Measurements from ENCODE around the gene MSLN. TPM values are rescaled to one million over a fixed set of nuclear protein-coding genes. Genes with fewer than 3 reads are reported as not detected.
A peak's percentile ranks its signal among the peaks of the same experiment; 100 is the strongest.

MSLN gene
- total and polyA plus RNA-seq, 2 of the 8 experiments (the other 6 are each of a cell fraction or from before 2014, with no cell fraction given): 0.28 to 0.50 TPM

DNA sequence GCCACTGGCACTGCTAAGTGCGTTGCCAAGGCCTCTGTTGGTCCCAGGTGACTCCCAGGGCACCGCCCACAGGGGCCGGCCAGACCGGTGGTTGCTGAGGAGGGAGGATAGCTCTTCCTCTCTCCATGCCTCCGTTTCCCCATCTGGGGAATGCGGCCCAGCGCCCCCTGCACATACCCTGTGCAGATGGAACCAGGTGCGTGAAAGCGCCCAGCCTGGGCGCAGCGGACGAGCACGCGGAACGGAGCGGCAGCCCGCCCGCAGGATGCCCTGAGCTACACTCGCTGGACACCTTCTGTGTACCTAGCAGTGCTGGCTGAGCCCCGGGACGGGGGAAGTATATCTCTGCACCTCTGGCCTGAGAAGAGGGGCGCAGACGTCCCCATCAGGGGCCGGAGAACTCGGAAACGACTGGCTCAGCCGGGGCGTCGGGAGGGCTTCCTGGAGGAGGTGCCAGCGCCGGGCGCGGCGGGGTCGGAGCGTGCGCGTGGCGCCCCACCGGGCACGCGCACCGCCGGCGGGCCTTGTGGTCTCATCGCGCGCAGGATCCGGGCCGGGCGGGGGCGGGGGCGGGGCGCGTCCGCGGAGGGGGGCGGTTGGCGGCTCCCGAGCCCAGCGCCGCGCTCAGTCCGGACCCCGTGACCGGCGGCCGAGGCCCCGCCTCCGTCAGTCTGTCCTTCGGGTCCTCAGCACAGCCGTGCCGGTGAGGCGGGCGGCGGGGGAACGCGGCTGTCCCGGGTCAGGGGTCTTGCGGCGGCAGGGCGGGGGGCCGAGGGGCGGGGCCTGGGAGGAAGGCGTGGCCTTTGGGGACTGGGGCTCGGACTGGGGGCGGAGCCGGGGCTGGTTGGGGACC is 33.9 kb upstream of the MSLN start, which contains the start of the genes CCDC78 and HAGHL (continued):
- TF ChIP-seq, protein P1, sequence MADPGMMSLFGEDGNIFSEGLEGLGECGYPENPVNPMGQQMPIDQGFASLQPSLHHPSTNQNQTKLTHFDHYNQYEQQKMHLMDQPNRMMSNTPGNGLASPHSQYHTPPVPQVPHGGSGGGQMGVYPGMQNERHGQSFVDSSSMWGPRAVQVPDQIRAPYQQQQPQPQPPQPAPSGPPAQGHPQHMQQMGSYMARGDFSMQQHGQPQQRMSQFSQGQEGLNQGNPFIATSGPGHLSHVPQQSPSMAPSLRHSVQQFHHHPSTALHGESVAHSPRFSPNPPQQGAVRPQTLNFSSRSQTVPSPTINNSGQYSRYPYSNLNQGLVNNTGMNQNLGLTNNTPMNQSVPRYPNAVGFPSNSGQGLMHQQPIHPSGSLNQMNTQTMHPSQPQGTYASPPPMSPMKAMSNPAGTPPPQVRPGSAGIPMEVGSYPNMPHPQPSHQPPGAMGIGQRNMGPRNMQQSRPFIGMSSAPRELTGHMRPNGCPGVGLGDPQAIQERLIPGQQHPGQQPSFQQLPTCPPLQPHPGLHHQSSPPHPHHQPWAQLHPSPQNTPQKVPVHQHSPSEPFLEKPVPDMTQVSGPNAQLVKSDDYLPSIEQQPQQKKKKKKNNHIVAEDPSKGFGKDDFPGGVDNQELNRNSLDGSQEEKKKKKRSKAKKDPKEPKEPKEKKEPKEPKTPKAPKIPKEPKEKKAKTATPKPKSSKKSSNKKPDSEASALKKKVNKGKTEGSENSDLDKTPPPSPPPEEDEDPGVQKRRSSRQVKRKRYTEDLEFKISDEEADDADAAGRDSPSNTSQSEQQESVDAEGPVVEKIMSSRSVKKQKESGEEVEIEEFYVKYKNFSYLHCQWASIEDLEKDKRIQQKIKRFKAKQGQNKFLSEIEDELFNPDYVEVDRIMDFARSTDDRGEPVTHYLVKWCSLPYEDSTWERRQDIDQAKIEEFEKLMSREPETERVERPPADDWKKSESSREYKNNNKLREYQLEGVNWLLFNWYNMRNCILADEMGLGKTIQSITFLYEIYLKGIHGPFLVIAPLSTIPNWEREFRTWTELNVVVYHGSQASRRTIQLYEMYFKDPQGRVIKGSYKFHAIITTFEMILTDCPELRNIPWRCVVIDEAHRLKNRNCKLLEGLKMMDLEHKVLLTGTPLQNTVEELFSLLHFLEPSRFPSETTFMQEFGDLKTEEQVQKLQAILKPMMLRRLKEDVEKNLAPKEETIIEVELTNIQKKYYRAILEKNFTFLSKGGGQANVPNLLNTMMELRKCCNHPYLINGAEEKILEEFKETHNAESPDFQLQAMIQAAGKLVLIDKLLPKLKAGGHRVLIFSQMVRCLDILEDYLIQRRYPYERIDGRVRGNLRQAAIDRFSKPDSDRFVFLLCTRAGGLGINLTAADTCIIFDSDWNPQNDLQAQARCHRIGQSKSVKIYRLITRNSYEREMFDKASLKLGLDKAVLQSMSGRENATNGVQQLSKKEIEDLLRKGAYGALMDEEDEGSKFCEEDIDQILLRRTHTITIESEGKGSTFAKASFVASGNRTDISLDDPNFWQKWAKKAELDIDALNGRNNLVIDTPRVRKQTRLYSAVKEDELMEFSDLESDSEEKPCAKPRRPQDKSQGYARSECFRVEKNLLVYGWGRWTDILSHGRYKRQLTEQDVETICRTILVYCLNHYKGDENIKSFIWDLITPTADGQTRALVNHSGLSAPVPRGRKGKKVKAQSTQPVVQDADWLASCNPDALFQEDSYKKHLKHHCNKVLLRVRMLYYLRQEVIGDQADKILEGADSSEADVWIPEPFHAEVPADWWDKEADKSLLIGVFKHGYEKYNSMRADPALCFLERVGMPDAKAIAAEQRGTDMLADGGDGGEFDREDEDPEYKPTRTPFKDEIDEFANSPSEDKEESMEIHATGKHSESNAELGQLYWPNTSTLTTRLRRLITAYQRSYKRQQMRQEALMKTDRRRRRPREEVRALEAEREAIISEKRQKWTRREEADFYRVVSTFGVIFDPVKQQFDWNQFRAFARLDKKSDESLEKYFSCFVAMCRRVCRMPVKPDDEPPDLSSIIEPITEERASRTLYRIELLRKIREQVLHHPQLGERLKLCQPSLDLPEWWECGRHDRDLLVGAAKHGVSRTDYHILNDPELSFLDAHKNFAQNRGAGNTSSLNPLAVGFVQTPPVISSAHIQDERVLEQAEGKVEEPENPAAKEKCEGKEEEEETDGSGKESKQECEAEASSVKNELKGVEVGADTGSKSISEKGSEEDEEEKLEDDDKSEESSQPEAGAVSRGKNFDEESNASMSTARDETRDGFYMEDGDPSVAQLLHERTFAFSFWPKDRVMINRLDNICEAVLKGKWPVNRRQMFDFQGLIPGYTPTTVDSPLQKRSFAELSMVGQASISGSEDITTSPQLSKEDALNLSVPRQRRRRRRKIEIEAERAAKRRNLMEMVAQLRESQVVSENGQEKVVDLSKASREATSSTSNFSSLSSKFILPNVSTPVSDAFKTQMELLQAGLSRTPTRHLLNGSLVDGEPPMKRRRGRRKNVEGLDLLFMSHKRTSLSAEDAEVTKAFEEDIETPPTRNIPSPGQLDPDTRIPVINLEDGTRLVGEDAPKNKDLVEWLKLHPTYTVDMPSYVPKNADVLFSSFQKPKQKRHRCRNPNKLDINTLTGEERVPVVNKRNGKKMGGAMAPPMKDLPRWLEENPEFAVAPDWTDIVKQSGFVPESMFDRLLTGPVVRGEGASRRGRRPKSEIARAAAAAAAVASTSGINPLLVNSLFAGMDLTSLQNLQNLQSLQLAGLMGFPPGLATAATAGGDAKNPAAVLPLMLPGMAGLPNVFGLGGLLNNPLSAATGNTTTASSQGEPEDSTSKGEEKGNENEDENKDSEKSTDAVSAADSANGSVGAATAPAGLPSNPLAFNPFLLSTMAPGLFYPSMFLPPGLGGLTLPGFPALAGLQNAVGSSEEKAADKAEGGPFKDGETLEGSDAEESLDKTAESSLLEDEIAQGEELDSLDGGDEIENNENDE (IDR thresholded peaks at IDR 0.05; ENCODE audit: insufficient replicate concordance, low read length): no peak
- TF ChIP-seq ASH2L (IDR thresholded peaks at IDR 0.05; ENCODE audit: low read length) (peak; percentile 17), CHD1 (IDR thresholded peaks at IDR 0.05; ENCODE audit: low read depth, low read length) (no peak), KDM1A (IDR thresholded peaks at IDR 0.05; ENCODE audit: borderline replicate concordance, low read length) (peak; percentile 59; the same call in 1 of the 2 replicates), SP2 (IDR thresholded peaks at IDR 0.05; ENCODE audit: low read length) (no peak), RFX5 (IDR thresholded peaks at IDR 0.05; ENCODE audit: borderline replicate concordance, low read depth, low read length) (no peak), TCF12 (IDR thresholded peaks at IDR 0.05; ENCODE audit: low read depth, low read length) (no peak), CBX5 (IDR thresholded peaks at IDR 0.05; ENCODE audit: low read depth, low read length) (no peak), HDAC6 (IDR thresholded peaks at IDR 0.05; ENCODE audit: low read depth, low read length) (no peak), TBP (IDR thresholded peaks at IDR 0.05; ENCODE audit: low read depth, low read length) (peak; percentile 35; the same call in 1 of the 2 replicates), NRF1 (IDR thresholded peaks at IDR 0.05; ENCODE audit: low read depth, low read length) (no peak)
